HG03108 (cell line): ENCODE data around the gene TAF3.
"Not testable (repeated sequence)": the region's sequence is repeated elsewhere in the genome, so short reads cannot be mapped to it uniquely, and the experiment has no call there.

ENCODE experiments used
- ATAC-seq: cut with Tn5 transposase; IDR thresholded peaks from one replicate; pipeline ENCODE4 v1.9.1; 2021; ENCODE audit warnings: moderate library complexity; ENCODE audit not compliant: unreplicated experiment

The TAF3 gene

GRCh38 chr10:8026349-8027259 is 208.3 kb downstream of the TAF3 start:
- no peak for ATAC-seq

- not testable (repeated sequence) for ATAC-seq
Measured at GRCh38 chr10:8031211-8031610, 212.9 kb downstream of the TAF3 start.

GRCh38 chr10:8032558-8032957 is 214.3 kb downstream of the TAF3 start:
- no peak for ATAC-seq

- ATAC-seq = no peak
Measured at GRCh38 chr10:8033812-8034465, 215.6 kb downstream of the TAF3 start.

GRCh38 chr10:8034466-8035005 is 216.2 kb downstream of the TAF3 start:
- ATAC-seq = no peak

GRCh38 chr10:8035006-8035640 is 216.8 kb downstream of the TAF3 start:
- ATAC-seq = no peak

GRCh38 chr10:8035641-8036470 is 217.6 kb downstream of the TAF3 start:
- no peak for ATAC-seq

- no peak for ATAC-seq
Measured at GRCh38 chr10:8036506-8037198, 218.3 kb downstream of the TAF3 start.

- ATAC-seq = no peak
Measured at GRCh38 chr10:8037199-8037801, 219.0 kb downstream of the TAF3 start.

- ATAC-seq = no peak
Measured at GRCh38 chr10:8037941-8038894, 219.9 kb downstream of the TAF3 start.

- ATAC-seq = no peak
Measured at GRCh38 chr10:8039321-8039881, 221.1 kb downstream of the TAF3 start.

- no peak for ATAC-seq
Measured at GRCh38 chr10:8040651-8041050, 222.3 kb downstream of the TAF3 start.

GRCh38 chr10:8041284-8041991 is 223.1 kb downstream of the TAF3 start:
- no peak for ATAC-seq

- ATAC-seq = no peak
Measured at GRCh38 chr10:8041992-8042720, 223.9 kb downstream of the TAF3 start.

- no peak for ATAC-seq
Measured at GRCh38 chr10:8042721-8043568, 224.6 kb downstream of the TAF3 start.
